ENCODE measurements around the gene CHML.

Gene CHML

GRCh38 chr1:241622669-241623068 lies 17.5 kb downstream of the CHML start:
- no peak for TF ChIP-seq CTCF (conservative IDR thresholded peaks at IDR 0.05; ENCODE audit: low read depth, low read length)
- DNase-seq (ENCODE audit: low read depth): no peak
- H3K4me3 ChIP-seq (ENCODE audit: low read length): no peak overlapping the region

GRCh38 chr1:241617426-241617825 lies 22.7 kb downstream of the CHML start:
- DNase-seq (ENCODE audit: low read depth): no peak
- TF ChIP-seq CTCF (conservative IDR thresholded peaks at IDR 0.05; ENCODE audit: low read depth, low read length): no peak
- no peak overlapping the region for H3K4me3 ChIP-seq (ENCODE audit: low read length)

- no peak overlapping the region for H3K4me3 ChIP-seq (ENCODE audit: low read length)
- DNase-seq (ENCODE audit: low read depth): no peak
- no peak for TF ChIP-seq CTCF (conservative IDR thresholded peaks at IDR 0.05; ENCODE audit: low read depth, low read length)
These were observed 24.9 kb downstream of the CHML start for GRCh38 chr1:241615043-241615974.

GRCh38 chr1:241614572-241614971 lies 25.6 kb downstream of the CHML start:
- no peak for DNase-seq (ENCODE audit: low read depth)
- H3K4me3 ChIP-seq (ENCODE audit: low read length): no peak overlapping the region
- TF ChIP-seq CTCF (conservative IDR thresholded peaks at IDR 0.05; ENCODE audit: low read depth, low read length): no peak

GRCh38 chr1:241614144-241614543 lies 26.0 kb downstream of the CHML start:
- DNase-seq (ENCODE audit: low read depth): no peak
- no peak for TF ChIP-seq CTCF (conservative IDR thresholded peaks at IDR 0.05; ENCODE audit: low read depth, low read length)
- H3K4me3 ChIP-seq (ENCODE audit: low read length): no peak overlapping the region

GRCh38 chr1:241612533-241613477 lies 27.4 kb downstream of the CHML start:
- TF ChIP-seq CTCF (conservative IDR thresholded peaks at IDR 0.05; ENCODE audit: low read depth, low read length): no peak
- no peak overlapping the region for H3K4me3 ChIP-seq (ENCODE audit: low read length)
- DNase-seq (ENCODE audit: low read depth): peak; percentile 78
